Stimulated activated CD4-positive, alpha-beta T cell treated with anti-CD3 and anti-CD28 coated beads, TNF-alpha, amount 100 ng/mL, for 1 hour (primary cell): ENCODE results near the gene RPA3.
"Not testable (repeated sequence)": the region's sequence is repeated elsewhere in the genome, so short reads cannot be mapped to it uniquely, and the experiment has no call there.

Experiments
- DNase-seq, 3 donors: peaks; one replicate each; pipeline ENCODE4 v3.0.0-alpha.2; 2020; ENCODE audit warnings: low read depth in 3 of 3, low spot score in 1 of 3

Gene RPA3

GRCh38 chr7:7695111-7695817, 23.1 kb downstream of the RPA3 start:
- no peak for DNase-seq

GRCh38 chr7:7694542-7694941, 23.9 kb downstream of the RPA3 start:
- no peak for DNase-seq

- no peak for DNase-seq
Measured at GRCh38 chr7:7693881-7694280, 24.5 kb downstream of the RPA3 start.

- DNase-seq, result no peak
Measured at GRCh38 chr7:7688956-7689355, 29.5 kb downstream of the RPA3 start.

- DNase-seq, result no peak
Measured at GRCh38 chr7:7688310-7688709, 30.1 kb downstream of the RPA3 start.

- no peak for DNase-seq
Measured at GRCh38 chr7:7687800-7688199, 30.6 kb downstream of the RPA3 start.

- DNase-seq, result no peak
Measured at GRCh38 chr7:7686811-7687508, 31.4 kb downstream of the RPA3 start.

- DNase-seq, result no peak
Measured at GRCh38 chr7:7682861-7683260, 35.5 kb downstream of the RPA3 start.

GRCh38 chr7:7681936-7682329, 36.5 kb downstream of the RPA3 start:
- no peak for DNase-seq

- no peak for DNase-seq
Measured at GRCh38 chr7:7681191-7681935, 37.0 kb downstream of the RPA3 start.

- not testable (repeated sequence) for DNase-seq
Measured at GRCh38 chr7:7679640-7680039, 38.8 kb downstream of the RPA3 start.

- no peak for DNase-seq
Measured at GRCh38 chr7:7675686-7676085, 42.7 kb downstream of the RPA3 start.

GRCh38 chr7:7673240-7673550, 45.2 kb downstream of the RPA3 start:
- DNase-seq, result no peak

GRCh38 chr7:7672545-7673239, 45.7 kb downstream of the RPA3 start:
- no peak for DNase-seq

GRCh38 chr7:7671361-7671760, 47.0 kb downstream of the RPA3 start:
- no peak for DNase-seq

GRCh38 chr7:7670490-7670889, 47.9 kb downstream of the RPA3 start:
- DNase-seq, result no peak

GRCh38 chr7:7668706-7669105, 49.7 kb downstream of the RPA3 start:
- DNase-seq, result no peak

- no peak for DNase-seq
Measured at GRCh38 chr7:7667187-7667586, 51.2 kb downstream of the RPA3 start.

- no peak for DNase-seq
Measured at GRCh38 chr7:7665031-7665430, 53.4 kb downstream of the RPA3 start.

GRCh38 chr7:7664291-7664690, 54.1 kb downstream of the RPA3 start:
- DNase-seq, result no peak

- DNase-seq, result no peak
Measured at GRCh38 chr7:7662527-7662926, 55.9 kb downstream of the RPA3 start.

- not testable (repeated sequence) for DNase-seq
Measured at GRCh38 chr7:7656459-7656858, 61.9 kb downstream of the RPA3 start.
